ENCODE data around the gene RAB10. TPM values are rescaled to one million over a fixed set of nuclear protein-coding genes. Genes with fewer than 3 reads are reported as not detected.

RAB10 gene
- total RNA-seq (2022; extraction: Qiagen RNA extraction; ENCODE audit: low read depth), result 248 to 318 TPM (median 268 TPM) in 5 replicates

DNA sequence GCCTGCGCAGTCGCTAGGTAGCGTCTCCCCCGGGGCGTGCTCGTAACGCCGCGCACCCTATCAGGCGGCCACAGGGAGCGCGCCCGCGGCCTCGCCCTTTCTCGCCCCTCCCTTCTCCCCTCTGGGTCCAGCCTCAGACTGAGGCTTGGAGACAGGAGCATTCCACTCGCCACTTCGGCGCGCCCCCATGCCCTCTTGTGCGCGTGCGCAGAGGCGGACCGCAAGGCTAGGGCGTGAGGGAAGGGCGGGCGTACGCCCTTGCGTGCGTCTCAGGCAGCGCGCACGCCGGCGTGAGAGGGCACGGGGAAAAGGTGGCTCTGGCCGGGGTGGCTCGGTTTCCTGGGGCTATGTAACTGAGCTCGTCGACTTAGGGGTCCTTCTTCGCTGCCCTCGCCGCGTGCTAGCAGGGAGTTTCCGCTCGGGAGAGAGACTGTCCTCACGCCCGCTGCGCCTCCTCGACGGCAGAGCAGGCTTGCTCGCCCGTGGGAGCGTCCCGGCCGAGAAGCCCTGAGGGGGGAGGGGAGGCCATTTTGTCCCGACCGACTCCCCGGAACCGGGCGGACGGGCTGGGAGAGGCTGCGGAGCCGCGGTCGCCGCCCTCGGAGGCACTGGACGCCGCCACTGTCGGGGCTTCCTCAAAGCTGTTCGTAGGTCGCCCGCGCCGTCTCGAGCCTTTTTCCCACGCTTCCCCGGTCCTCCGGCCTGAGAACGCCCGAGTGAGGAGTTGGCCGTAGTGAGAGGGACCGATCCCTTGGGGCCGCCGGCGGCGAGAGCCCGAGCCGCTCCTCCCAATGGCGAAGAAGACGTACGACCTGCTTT, at the start of gene RAB10:
Gene RAB10, plus strand, starts transcription at position 267 of the 819 bp plus-strand sequence. Its CDS starts 525 bp downstream, at position 792.

GRCh38 chr2:26172871-26173775, 139.2 kb downstream of the RAB10 start, which contains the start of gene GAREM2:
Gene GAREM2 (plus strand): TSS chr2:26173088. CDS start chr2:26173221, 133 bp downstream.

Other genes starting within 250 kb of the RAB10 start
- gene ASXL2, start 155.6 kb upstream of the RAB10 start, total RNA-seq (2022; extraction: Qiagen RNA extraction; ENCODE audit: low read depth), result 8.5 to 15.6 TPM (median 13.8 TPM) in 5 replicates
- gene KIF3C, start 51.6 kb upstream of the RAB10 start, total RNA-seq (2022; extraction: Qiagen RNA extraction; ENCODE audit: low read depth), result 49.3 to 58.4 TPM (median 54.6 TPM) in 5 replicates
- gene GAREM2, start 139.0 kb downstream of the RAB10 start, total RNA-seq (2022; extraction: Qiagen RNA extraction; ENCODE audit: low read depth), result 6.1 to 8.5 TPM (median 7.1 TPM) in 5 replicates
- 117 to 133 TPM (median 121 TPM) in 5 replicates for gene HADHA, start 210.5 kb downstream of the RAB10 start, total RNA-seq (2022; extraction: Qiagen RNA extraction; ENCODE audit: low read depth)
- 84.7 to 106 TPM (median 100 TPM) in 5 replicates for gene HADHB, start 210.9 kb downstream of the RAB10 start, total RNA-seq (2022; extraction: Qiagen RNA extraction; ENCODE audit: low read depth)